H9 (cell line): Measurements from ENCODE around the gene XPNPEP2. TPM values are rescaled to one million over a fixed set of nuclear protein-coding genes. Genes with fewer than 3 reads are reported as not detected.

ENCODE experiments used
- DNase-seq: peaks from one replicate; pipeline ENCODE4 v3.0.0-alpha.2; 2017
- H2AFZ ChIP-seq: one replicate; pipeline ENCODE4 v1.6.1; 2013; ENCODE audit warnings: mild to moderate bottlenecking, low read length, control low read depth, moderate library complexity
- H2AK5ac ChIP-seq: 2 replicates; pipeline ENCODE4 v1.6.1; 2013; ENCODE audit warnings: low read length, control low read depth, mixed read lengths; ENCODE audit not compliant: insufficient read length
- H2BK120ac ChIP-seq: one replicate; pipeline ENCODE4 v1.6.1; 2013; ENCODE audit warnings: low read depth, mild to moderate bottlenecking, low read length, control low read depth, inconsistent platforms; ENCODE audit not compliant: poor library complexity, severe bottlenecking
- H2BK12ac ChIP-seq: 2 replicates; pipeline ENCODE4 v1.6.1; 2013; ENCODE audit warnings: low read length, control low read depth, mixed read lengths, low read depth; ENCODE audit not compliant: insufficient read length
- H2BK15ac ChIP-seq: 2 replicates; pipeline ENCODE4 v1.6.1; 2013; ENCODE audit warnings: low read depth, low read length, control low read depth
- H2BK20ac ChIP-seq: one replicate; pipeline ENCODE4 v1.6.1; 2013; ENCODE audit warnings: low read depth, mild to moderate bottlenecking, low read length, control low read depth, inconsistent platforms; ENCODE audit not compliant: poor library complexity, severe bottlenecking
- H2BK5ac ChIP-seq: 2 replicates; pipeline ENCODE4 v1.6.1; 2013; ENCODE audit warnings: low read length, control low read depth, mixed read lengths; ENCODE audit not compliant: insufficient read length
- H3K14ac ChIP-seq: 2 replicates; pipeline ENCODE4 v1.6.1; 2013; ENCODE audit warnings: low read length, control low read depth; ENCODE audit not compliant: insufficient read depth
- H3K18ac ChIP-seq: 2 replicates; pipeline ENCODE4 v1.6.1; 2013; ENCODE audit warnings: low read depth, mild to moderate bottlenecking, mixed read lengths, low read length, control low read depth; ENCODE audit not compliant: insufficient read length
- H3K23ac ChIP-seq: 2 replicates; pipeline ENCODE4 v1.6.1; 2013; ENCODE audit warnings: low read length, control low read depth, mixed read lengths, low read depth; ENCODE audit not compliant: insufficient read length
- H3K23me2 ChIP-seq: 2 replicates; pipeline ENCODE4 v1.6.1; 2013; ENCODE audit warnings: low read depth, mild to moderate bottlenecking, mixed read lengths, low read length, control low read depth; ENCODE audit not compliant: insufficient read length, poor library complexity, severe bottlenecking
- H3K27ac ChIP-seq: 2 replicates; pipeline ENCODE4 v1.5.1; 2013; ENCODE audit warnings: low read length, control low read depth, mixed read lengths, low read depth; ENCODE audit not compliant: insufficient read length
- H3K27me3 ChIP-seq: 2 replicates; pipeline ENCODE4 v1.6.1; 2013; ENCODE audit warnings: low read length, control low read depth, inconsistent platforms; ENCODE audit not compliant: insufficient read depth
- H3K4ac ChIP-seq: 2 replicates; pipeline ENCODE4 v1.6.1; 2013; ENCODE audit warnings: low read depth, mild to moderate bottlenecking, control low read depth, inconsistent platforms, low read length, moderate library complexity
- H3K4me1 ChIP-seq: 2 replicates; pipeline ENCODE4 v1.6.1; 2013; ENCODE audit warnings: low read length, control low read depth, inconsistent platforms; ENCODE audit not compliant: insufficient read depth
- H3K4me2 ChIP-seq: 2 replicates; pipeline ENCODE4 v1.6.1; 2013; ENCODE audit warnings: low read length, control low read depth, mixed read lengths; ENCODE audit not compliant: insufficient read length, insufficient read depth
- H3K56ac ChIP-seq: 2 replicates; pipeline ENCODE4 v1.6.1; 2013; ENCODE audit warnings: low read depth, mild to moderate bottlenecking, mixed read lengths, low read length, control low read depth; ENCODE audit not compliant: insufficient read length
- H3K79me1 ChIP-seq: 2 replicates; pipeline ENCODE4 v1.6.1; 2013; ENCODE audit warnings: low read depth, mild to moderate bottlenecking, moderate library complexity, low read length, control low read depth, inconsistent platforms; ENCODE audit not compliant: insufficient read depth, poor library complexity, severe bottlenecking
- H3K79me2 ChIP-seq: 2 replicates; pipeline ENCODE4 v1.6.1; 2013; ENCODE audit warnings: low read length, control low read depth, inconsistent platforms; ENCODE audit not compliant: insufficient read depth
- H3K9ac ChIP-seq: 2 replicates; pipeline ENCODE4 v1.6.1; 2013; ENCODE audit warnings: low read length, control low read depth, mixed read lengths; ENCODE audit not compliant: insufficient read length; ENCODE audit errors: extremely low read depth
- H3K9me3 ChIP-seq: one replicate; pipeline ENCODE4 v1.6.1; 2013; ENCODE audit warnings: low read depth, low read length, inconsistent platforms; ENCODE audit not compliant: control insufficient read depth
- H3T11ph ChIP-seq: one replicate; pipeline ENCODE4 v1.6.1; 2013; ENCODE audit warnings: mild to moderate bottlenecking, low read length, control low read depth, inconsistent platforms
- H4K20me1 ChIP-seq: one replicate; pipeline ENCODE4 v1.6.1; 2013; ENCODE audit not compliant: control insufficient read depth, insufficient read length, insufficient read depth
- H4K5ac ChIP-seq: 2 replicates; pipeline ENCODE4 v1.6.1; 2013; ENCODE audit warnings: low read depth, mild to moderate bottlenecking, mixed read lengths, low read length, control low read depth; ENCODE audit not compliant: insufficient read length
- H4K8ac ChIP-seq: replicated peaks from 2 replicates; pipeline ENCODE4 v1.6.1; 2013; ENCODE audit warnings: low read length, control low read depth, mixed read lengths, low read depth; ENCODE audit not compliant: insufficient read length
- H4K91ac ChIP-seq: 2 replicates; pipeline ENCODE4 v1.6.1; 2013; ENCODE audit warnings: low read depth, mild to moderate bottlenecking, moderate library complexity, mixed read lengths, low read length, control low read depth; ENCODE audit not compliant: insufficient read length
- H3K27ac Mint-ChIP-seq, 3 experiments: 2 replicates in 2 of 3; 3 replicates in 1 of 3; pipeline ENCODE4 v1.8.0; 2020 to 2021; ENCODE audit warnings: mixed read lengths in 3 of 3, mild to moderate bottlenecking in 1 of 3, moderate library complexity in 1 of 3
- H3K27me3 Mint-ChIP-seq: 2 replicates; pipeline ENCODE4 v1.8.0; 2021; ENCODE audit warnings: low read depth, mild to moderate bottlenecking, moderate library complexity, mixed read lengths
- H3K36me3 Mint-ChIP-seq, 3 experiments: 2 replicates in 2 of 3; 3 replicates in 1 of 3; pipeline ENCODE4 v1.8.0; 2020 to 2021; ENCODE audit warnings: low read depth in 3 of 3, mixed read lengths in 3 of 3; ENCODE audit not compliant: insufficient read depth in 1 of 3
- H3K4me1 Mint-ChIP-seq, 2 experiments: 2 replicates each; pipeline ENCODE4 v1.8.0; 2020; ENCODE audit warnings: mixed read lengths in 2 of 2
- H3K4me3 Mint-ChIP-seq, 2 experiments: 2 replicates in 1 of 2; 3 replicates in 1 of 2; pipeline ENCODE4 v1.8.0; 2020 to 2021; ENCODE audit warnings: mild to moderate bottlenecking in 2 of 2, mixed read lengths in 2 of 2, moderate library complexity in 1 of 2
- H3K9me3 Mint-ChIP-seq, 2 experiments: 2 replicates in 1 of 2; 3 replicates in 1 of 2; pipeline ENCODE4 v1.8.0; 2020; ENCODE audit warnings: mild to moderate bottlenecking in 2 of 2, mixed read lengths in 2 of 2, moderate library complexity in 1 of 2
- WGBS: extraction: QIAGEN DNeasy Blood & Tissue Kit; methylation state at CpG from one replicate; pipeline ENCODE4 v1.1.7; 2013; ENCODE audit warnings: missing lambda C conversion rate, low lambda C conversion rate, mixed read lengths; ENCODE audit not compliant: insufficient read length; ENCODE audit errors: extremely low coverage; 5-methylcytosine and 5-hydroxymethylcytosine counted together
- total RNA-seq: library from RNA; stranded (reverse); gene quantifications from 2 replicates; pipeline ENCODE4 v1.2.1, GENCODE V29; 2021
- TF ChIP-seq, protein P1 (sequence below): fragments of 200-600 bp; sonication (generic); conservative IDR thresholded peaks from 3 replicates; pipeline ENCODE4 v1.8.0; 2021; ENCODE audit warnings: antibody characterized with exemption, mild to moderate bottlenecking

The XPNPEP2 gene
- total RNA-seq, 1 experiment from 2014 or later, result 0.11 TPM

- Mint-ChIP-seq H3K4me1 (peaks cover 36 to 56% of the 10 kb centered on the region in 2 experiments), H3K27ac (no peak overlapping the region), H3K27me3 (peaks cover 4% of the 10 kb centered on the region), H3K36me3 (peaks cover 0 to 6% (median 0%) of the 10 kb centered on the region in 3 experiments; a peak in 1 of 7 replicates), H3K4me3 (no peak overlapping the region), H3K9me3 (peaks cover 0 to 58% of the 10 kb centered on the region in 2 experiments; a peak in 2 of 5 replicates)
- no CpG with 5 or more reads among the region's 11 CpGs for WGBS
- TF ChIP-seq, protein P1, sequence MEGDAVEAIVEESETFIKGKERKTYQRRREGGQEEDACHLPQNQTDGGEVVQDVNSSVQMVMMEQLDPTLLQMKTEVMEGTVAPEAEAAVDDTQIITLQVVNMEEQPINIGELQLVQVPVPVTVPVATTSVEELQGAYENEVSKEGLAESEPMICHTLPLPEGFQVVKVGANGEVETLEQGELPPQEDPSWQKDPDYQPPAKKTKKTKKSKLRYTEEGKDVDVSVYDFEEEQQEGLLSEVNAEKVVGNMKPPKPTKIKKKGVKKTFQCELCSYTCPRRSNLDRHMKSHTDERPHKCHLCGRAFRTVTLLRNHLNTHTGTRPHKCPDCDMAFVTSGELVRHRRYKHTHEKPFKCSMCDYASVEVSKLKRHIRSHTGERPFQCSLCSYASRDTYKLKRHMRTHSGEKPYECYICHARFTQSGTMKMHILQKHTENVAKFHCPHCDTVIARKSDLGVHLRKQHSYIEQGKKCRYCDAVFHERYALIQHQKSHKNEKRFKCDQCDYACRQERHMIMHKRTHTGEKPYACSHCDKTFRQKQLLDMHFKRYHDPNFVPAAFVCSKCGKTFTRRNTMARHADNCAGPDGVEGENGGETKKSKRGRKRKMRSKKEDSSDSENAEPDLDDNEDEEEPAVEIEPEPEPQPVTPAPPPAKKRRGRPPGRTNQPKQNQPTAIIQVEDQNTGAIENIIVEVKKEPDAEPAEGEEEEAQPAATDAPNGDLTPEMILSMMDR, result no peak
- no peak overlapping the region for H3K4me2 ChIP-seq
- H2BK5ac ChIP-seq, result no peak overlapping the region
- H3K18ac ChIP-seq, result no peak overlapping the region
- H4K5ac ChIP-seq, result no peak overlapping the region
- no peak overlapping the region for H2BK120ac ChIP-seq
- H4K20me1 ChIP-seq, result no peaks in the 10 kb centered on the region
- H3K27ac ChIP-seq, result no peak overlapping the region
- H3T11ph ChIP-seq, result no peak overlapping the region
- H2BK15ac ChIP-seq, result no peak overlapping the region
- no peak overlapping the region for H2AK5ac ChIP-seq
- H3K4me1 ChIP-seq, result peaks cover 6% of the 10 kb centered on the region; the same call in 1 of the 2 replicates
- H4K91ac ChIP-seq, result no peak overlapping the region
- no peak overlapping the region for H3K4ac ChIP-seq
- H4K8ac ChIP-seq, result no peak overlapping the region
- no peak for DNase-seq
- no peak overlapping the region for H3K9ac ChIP-seq
- no peaks in the 10 kb centered on the region for H3K79me2 ChIP-seq
- H3K79me1 ChIP-seq, result no peaks in the 10 kb centered on the region
- no peak overlapping the region for H3K14ac ChIP-seq
- no peak overlapping the region for H2BK20ac ChIP-seq
- no peak overlapping the region for H2AFZ ChIP-seq
- no peak overlapping the region for H3K56ac ChIP-seq
- no peaks in the 10 kb centered on the region for H3K27me3 ChIP-seq
- H3K23ac ChIP-seq, result no peak overlapping the region
- no peaks in the 10 kb centered on the region for H3K23me2 ChIP-seq
- no peak overlapping the region for H2BK12ac ChIP-seq
- H3K9me3 ChIP-seq, result no peaks in the 10 kb centered on the region
Measured at GRCh38 chrX:129719931-129720530, 18.7 kb upstream of the XPNPEP2 start.
